ENCODE data around the gene SKOR2.

DNA sequence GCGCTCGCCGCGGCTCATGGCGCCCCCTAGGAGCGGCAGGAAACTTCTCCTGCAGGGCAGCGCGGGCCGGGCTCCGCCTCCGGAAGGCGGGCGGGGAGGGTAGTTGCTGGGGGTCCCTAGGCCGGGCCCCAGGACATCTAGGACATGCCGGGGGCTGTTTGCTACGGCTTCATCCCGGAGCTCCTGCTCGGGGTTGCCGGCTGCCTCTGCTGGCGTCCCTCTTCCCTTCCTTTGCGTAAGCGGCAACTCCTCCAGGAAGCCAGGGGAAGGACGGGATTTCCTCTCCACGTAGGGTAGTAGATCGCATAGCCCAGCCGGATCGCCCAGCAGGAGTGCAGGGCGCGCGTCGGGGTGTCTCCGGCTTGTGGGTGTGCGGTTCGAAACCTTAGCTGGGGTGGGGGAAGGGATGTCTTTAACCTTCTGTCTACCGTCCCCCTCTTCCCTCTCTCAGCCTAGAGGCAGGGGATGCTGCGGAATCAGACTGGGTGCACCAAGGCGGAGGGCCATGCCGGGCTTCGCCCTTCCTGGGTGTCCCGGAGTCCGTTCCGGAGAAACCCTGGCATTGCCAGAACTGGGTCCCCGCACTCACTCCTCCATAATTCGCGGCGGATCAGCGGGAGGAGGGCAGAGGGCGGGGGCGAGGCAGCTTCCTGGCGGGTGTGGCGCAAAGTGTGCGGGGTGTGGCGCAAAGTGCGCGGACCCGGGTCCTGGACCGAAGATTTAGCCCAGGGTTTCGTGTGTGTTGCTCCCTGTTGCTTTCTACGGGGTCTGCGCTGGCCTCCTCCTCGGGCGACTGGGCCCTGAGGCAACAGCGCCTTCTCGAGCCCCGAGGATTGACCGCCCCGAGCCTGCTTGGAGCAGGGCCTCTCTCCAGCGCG, 12.2 kb upstream of the SKOR2 start:
- TF ChIP-seq, protein P1, sequence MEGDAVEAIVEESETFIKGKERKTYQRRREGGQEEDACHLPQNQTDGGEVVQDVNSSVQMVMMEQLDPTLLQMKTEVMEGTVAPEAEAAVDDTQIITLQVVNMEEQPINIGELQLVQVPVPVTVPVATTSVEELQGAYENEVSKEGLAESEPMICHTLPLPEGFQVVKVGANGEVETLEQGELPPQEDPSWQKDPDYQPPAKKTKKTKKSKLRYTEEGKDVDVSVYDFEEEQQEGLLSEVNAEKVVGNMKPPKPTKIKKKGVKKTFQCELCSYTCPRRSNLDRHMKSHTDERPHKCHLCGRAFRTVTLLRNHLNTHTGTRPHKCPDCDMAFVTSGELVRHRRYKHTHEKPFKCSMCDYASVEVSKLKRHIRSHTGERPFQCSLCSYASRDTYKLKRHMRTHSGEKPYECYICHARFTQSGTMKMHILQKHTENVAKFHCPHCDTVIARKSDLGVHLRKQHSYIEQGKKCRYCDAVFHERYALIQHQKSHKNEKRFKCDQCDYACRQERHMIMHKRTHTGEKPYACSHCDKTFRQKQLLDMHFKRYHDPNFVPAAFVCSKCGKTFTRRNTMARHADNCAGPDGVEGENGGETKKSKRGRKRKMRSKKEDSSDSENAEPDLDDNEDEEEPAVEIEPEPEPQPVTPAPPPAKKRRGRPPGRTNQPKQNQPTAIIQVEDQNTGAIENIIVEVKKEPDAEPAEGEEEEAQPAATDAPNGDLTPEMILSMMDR (conservative IDR thresholded peaks at IDR 0.05; ENCODE audit: low read depth in 2 of 2) = peak in 1 of 2 experiments; percentile 80
- TF ChIP-seq POLR2AphosphoS5 (IDR thresholded peaks at IDR 0.05; ENCODE audit: low read depth) (no peak), ZNF114 (CRISPR knock-in tag; IDR thresholded peaks at IDR 0.05) (no peak), EZH2 (IDR thresholded peaks at IDR 0.05; ENCODE audit: low read depth, unreplicated experiment) (peak; percentile 73), EZH2phosphoT487 (IDR thresholded peaks at IDR 0.05; ENCODE audit: unreplicated experiment) (no peak), NANOG (IDR thresholded peaks at IDR 0.05; ENCODE audit: borderline replicate concordance) (no peak), CREB1 (CRISPR knock-in tag; IDR thresholded peaks at IDR 0.05; ENCODE audit: low read depth) (no peak), ZNF331 (CRISPR knock-in tag; IDR thresholded peaks at IDR 0.05; ENCODE audit: low read depth) (no peak)
- TF ChIP-seq, protein P2, sequence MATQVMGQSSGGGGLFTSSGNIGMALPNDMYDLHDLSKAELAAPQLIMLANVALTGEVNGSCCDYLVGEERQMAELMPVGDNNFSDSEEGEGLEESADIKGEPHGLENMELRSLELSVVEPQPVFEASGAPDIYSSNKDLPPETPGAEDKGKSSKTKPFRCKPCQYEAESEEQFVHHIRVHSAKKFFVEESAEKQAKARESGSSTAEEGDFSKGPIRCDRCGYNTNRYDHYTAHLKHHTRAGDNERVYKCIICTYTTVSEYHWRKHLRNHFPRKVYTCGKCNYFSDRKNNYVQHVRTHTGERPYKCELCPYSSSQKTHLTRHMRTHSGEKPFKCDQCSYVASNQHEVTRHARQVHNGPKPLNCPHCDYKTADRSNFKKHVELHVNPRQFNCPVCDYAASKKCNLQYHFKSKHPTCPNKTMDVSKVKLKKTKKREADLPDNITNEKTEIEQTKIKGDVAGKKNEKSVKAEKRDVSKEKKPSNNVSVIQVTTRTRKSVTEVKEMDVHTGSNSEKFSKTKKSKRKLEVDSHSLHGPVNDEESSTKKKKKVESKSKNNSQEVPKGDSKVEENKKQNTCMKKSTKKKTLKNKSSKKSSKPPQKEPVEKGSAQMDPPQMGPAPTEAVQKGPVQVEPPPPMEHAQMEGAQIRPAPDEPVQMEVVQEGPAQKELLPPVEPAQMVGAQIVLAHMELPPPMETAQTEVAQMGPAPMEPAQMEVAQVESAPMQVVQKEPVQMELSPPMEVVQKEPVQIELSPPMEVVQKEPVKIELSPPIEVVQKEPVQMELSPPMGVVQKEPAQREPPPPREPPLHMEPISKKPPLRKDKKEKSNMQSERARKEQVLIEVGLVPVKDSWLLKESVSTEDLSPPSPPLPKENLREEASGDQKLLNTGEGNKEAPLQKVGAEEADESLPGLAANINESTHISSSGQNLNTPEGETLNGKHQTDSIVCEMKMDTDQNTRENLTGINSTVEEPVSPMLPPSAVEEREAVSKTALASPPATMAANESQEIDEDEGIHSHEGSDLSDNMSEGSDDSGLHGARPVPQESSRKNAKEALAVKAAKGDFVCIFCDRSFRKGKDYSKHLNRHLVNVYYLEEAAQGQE (IDR thresholded peaks at IDR 0.05; ENCODE audit: unreplicated experiment) = no peak
- TF ChIP-seq, protein P3, sequence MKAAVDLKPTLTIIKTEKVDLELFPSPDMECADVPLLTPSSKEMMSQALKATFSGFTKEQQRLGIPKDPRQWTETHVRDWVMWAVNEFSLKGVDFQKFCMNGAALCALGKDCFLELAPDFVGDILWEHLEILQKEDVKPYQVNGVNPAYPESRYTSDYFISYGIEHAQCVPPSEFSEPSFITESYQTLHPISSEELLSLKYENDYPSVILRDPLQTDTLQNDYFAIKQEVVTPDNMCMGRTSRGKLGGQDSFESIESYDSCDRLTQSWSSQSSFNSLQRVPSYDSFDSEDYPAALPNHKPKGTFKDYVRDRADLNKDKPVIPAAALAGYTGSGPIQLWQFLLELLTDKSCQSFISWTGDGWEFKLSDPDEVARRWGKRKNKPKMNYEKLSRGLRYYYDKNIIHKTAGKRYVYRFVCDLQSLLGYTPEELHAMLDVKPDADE (IDR thresholded peaks at IDR 0.05) = no peak; the same call in 1 of the 2 replicates
- TF ChIP-seq, protein P4, sequence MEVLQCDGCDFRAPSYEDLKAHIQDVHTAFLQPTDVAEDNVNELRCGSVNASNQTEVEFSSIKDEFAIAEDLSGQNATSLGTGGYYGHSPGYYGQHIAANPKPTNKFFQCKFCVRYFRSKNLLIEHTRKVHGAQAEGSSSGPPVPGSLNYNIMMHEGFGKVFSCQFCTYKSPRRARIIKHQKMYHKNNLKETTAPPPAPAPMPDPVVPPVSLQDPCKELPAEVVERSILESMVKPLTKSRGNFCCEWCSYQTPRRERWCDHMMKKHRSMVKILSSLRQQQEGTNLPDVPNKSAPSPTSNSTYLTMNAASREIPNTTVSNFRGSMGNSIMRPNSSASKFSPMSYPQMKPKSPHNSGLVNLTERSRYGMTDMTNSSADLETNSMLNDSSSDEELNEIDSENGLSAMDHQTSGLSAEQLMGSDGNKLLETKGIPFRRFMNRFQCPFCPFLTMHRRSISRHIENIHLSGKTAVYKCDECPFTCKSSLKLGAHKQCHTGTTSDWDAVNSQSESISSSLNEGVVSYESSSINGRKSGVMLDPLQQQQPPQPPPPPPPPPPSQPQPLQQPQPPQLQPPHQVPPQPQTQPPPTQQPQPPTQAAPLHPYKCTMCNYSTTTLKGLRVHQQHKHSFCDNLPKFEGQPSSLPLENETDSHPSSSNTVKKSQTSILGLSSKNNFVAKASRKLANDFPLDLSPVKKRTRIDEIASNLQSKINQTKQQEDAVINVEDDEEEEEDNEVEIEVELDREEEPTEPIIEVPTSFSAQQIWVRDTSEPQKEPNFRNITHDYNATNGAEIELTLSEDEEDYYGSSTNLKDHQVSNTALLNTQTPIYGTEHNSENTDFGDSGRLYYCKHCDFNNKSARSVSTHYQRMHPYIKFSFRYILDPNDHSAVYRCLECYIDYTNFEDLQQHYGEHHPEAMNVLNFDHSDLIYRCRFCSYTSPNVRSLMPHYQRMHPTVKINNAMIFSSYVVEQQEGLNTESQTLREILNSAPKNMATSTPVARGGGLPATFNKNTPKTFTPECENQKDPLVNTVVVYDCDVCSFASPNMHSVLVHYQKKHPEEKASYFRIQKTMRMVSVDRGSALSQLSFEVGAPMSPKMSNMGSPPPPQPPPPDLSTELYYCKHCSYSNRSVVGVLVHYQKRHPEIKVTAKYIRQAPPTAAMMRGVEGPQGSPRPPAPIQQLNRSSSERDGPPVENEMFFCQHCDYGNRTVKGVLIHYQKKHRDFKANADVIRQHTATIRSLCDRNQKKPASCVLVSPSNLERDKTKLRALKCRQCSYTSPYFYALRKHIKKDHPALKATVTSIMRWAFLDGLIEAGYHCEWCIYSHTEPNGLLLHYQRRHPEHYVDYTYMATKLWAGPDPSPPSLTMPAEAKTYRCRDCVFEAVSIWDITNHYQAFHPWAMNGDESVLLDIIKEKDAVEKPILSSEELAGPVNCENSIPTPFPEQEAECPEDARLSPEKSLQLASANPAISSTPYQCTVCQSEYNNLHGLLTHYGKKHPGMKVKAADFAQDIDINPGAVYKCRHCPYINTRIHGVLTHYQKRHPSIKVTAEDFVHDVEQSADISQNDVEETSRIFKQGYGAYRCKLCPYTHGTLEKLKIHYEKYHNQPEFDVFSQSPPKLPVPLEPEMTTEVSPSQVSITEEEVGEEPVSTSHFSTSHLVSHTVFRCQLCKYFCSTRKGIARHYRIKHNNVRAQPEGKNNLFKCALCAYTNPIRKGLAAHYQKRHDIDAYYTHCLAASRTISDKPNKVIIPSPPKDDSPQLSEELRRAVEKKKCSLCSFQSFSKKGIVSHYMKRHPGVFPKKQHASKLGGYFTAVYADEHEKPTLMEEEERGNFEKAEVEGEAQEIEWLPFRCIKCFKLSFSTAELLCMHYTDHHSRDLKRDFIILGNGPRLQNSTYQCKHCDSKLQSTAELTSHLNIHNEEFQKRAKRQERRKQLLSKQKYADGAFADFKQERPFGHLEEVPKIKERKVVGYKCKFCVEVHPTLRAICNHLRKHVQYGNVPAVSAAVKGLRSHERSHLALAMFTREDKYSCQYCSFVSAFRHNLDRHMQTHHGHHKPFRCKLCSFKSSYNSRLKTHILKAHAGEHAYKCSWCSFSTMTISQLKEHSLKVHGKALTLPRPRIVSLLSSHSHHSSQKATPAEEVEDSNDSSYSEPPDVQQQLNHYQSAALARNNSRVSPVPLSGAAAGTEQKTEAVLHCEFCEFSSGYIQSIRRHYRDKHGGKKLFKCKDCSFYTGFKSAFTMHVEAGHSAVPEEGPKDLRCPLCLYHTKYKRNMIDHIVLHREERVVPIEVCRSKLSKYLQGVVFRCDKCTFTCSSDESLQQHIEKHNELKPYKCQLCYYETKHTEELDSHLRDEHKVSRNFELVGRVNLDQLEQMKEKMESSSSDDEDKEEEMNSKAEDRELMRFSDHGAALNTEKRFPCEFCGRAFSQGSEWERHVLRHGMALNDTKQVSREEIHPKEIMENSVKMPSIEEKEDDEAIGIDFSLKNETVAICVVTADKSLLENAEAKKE (CRISPR knock-in tag; IDR thresholded peaks at IDR 0.05) = no peak
